Breast epithelium (tissue), 4 donors: ENCODE measurements around the gene ERGIC2. TPM values are rescaled to one million over a fixed set of nuclear protein-coding genes. Genes with fewer than 3 reads are reported as not detected.

Experiments
- DNase-seq, 2 donors: peaks; one replicate each; pipeline ENCODE4 v3.0.0-alpha.2; 2019; ENCODE audit warnings: low spot score in 2 of 2
- H3K27ac ChIP-seq, 2 donors: fragments of 200-600 bp; sonication (generic) in 1 of 2; one replicate each; pipeline ENCODE4 v1.5.1; 2016 to 2019; ENCODE audit warnings: mild to moderate bottlenecking in 1 of 2
- H3K27me3 ChIP-seq, 2 donors: fragments of 200-600 bp; sonication (generic) in 1 of 2; one replicate each; pipeline versions ENCODE4 v1.5.1 to v1.6.0; 2017 to 2019; ENCODE audit warnings: control low read depth in 1 of 2, mild to moderate bottlenecking in 1 of 2
- H3K36me3 ChIP-seq: fragments of 200-600 bp; one replicate; pipeline ENCODE4 v1.5.1; 2019
- H3K4me1 ChIP-seq, 2 donors: fragments of 200-600 bp; sonication (generic); one replicate each; pipeline ENCODE4 v1.5.1; 2016 to 2019; ENCODE audit warnings: control low read depth in 1 of 2
- H3K4me3 ChIP-seq, 3 donors: fragments of 200-600 bp; sonication (generic); 1 replicate in 2 of 3; 2 replicates in 1 of 3; pipeline ENCODE4 v1.5.1; 2016 to 2019; ENCODE audit warnings: mild to moderate bottlenecking in 3 of 3, moderate library complexity in 2 of 3
- H3K9me3 ChIP-seq, 2 donors: fragments of 200-600 bp; sonication (generic) in 1 of 2; one replicate each; pipeline ENCODE4 v1.5.1; 2016 to 2019; ENCODE audit warnings: control low read depth in 1 of 2
- CTCF ChIP-seq, 3 donors: fragments of 450-650 bp; IDR thresholded peaks; one replicate each; pipeline ENCODE4 v1.5.1; 2016 to 2017; ENCODE audit warnings: antibody characterized with exemption in 3 of 3, mild to moderate bottlenecking in 3 of 3, moderate library complexity in 3 of 3
- POLR2A ChIP-seq: fragments of 450-650 bp; IDR thresholded peaks from one replicate; pipeline ENCODE4 v1.6.1; 2016; ENCODE audit warnings: antibody characterized with exemption, mild to moderate bottlenecking, moderate library complexity
- POLR2AphosphoS5 ChIP-seq, 3 donors: sonication (generic); formaldehyde crosslinking; IDR thresholded peaks; one replicate each; pipeline ENCODE4 v1.6.1; 2017; ENCODE audit warnings: antibody characterized with exemption in 3 of 3
- intact Hi-C: fragments of 100-400 bp; cut with DNase I; formaldehyde crosslinking; loops from one replicate; pipeline ENCODE4 v1.15.1; 2023; ENCODE audit warnings: low total_unique reads
- total RNA-seq, 3 donors: library from RNA; depleted of rRNA; stranded (reverse); fragments of >200 nt; gene quantifications; one replicate each; pipeline ENCODE4 v1.1.0, GENCODE V29; 2016

The ERGIC2 gene
- total RNA-seq, 3 donors from 2014 or later, result 23.9 to 80.2 (median 46.1) TPM

GRCh38 chr12:29427964-29428363 lies 47.0 kb upstream of the ERGIC2 start:
- no peaks in the 10 kb centered on the region for H3K36me3 ChIP-seq
- H3K4me1 ChIP-seq, result no peaks in the 10 kb centered on the region
- intact Hi-C loops, result no loop called here
- H3K27ac ChIP-seq, result no peak overlapping the region
- H3K9me3 ChIP-seq, result no peaks in the 10 kb centered on the region
- no peak overlapping the region for H3K4me3 ChIP-seq
- TF ChIP-seq CTCF (IDR thresholded peaks at IDR 0.05) (no peak), POLR2A (no peak), POLR2AphosphoS5 (IDR thresholded peaks at IDR 0.05) (no peak)
- DNase-seq, result no peak
- no peaks in the 10 kb centered on the region for H3K27me3 ChIP-seq

GRCh38 chr12:29426498-29426897 lies 45.5 kb upstream of the ERGIC2 start:
- Histone ChIP-seq H3K4me1 (no peaks in the 10 kb centered on the region), H3K9me3 (no peaks in the 10 kb centered on the region), H3K4me3 (no peak overlapping the region), H3K36me3 (no peaks in the 10 kb centered on the region), H3K27me3 (no peaks in the 10 kb centered on the region), H3K27ac (no peak overlapping the region)
- intact Hi-C loops, result no loop called here
- TF ChIP-seq POLR2AphosphoS5 (IDR thresholded peaks at IDR 0.05) (no peak), CTCF (IDR thresholded peaks at IDR 0.05) (no peak), POLR2A (no peak)
- no peak for DNase-seq

GRCh38 chr12:29425722-29426121 lies 44.8 kb upstream of the ERGIC2 start:
- Histone ChIP-seq H3K4me1 (no peaks in the 10 kb centered on the region), H3K9me3 (no peaks in the 10 kb centered on the region), H3K27me3 (no peaks in the 10 kb centered on the region), H3K27ac (no peak overlapping the region), H3K36me3 (no peaks in the 10 kb centered on the region), H3K4me3 (no peak overlapping the region)
- TF ChIP-seq POLR2A (no peak), CTCF (IDR thresholded peaks at IDR 0.05) (no peak), POLR2AphosphoS5 (IDR thresholded peaks at IDR 0.05) (no peak)
- no peak for DNase-seq
- intact Hi-C loops, result no loop called here

GRCh38 chr12:29416748-29417147 lies 35.8 kb upstream of the ERGIC2 start:
- TF ChIP-seq CTCF (IDR thresholded peaks at IDR 0.05) (no peak), POLR2AphosphoS5 (IDR thresholded peaks at IDR 0.05) (no peak), POLR2A (no peak)
- Histone ChIP-seq H3K27me3 (no peaks in the 10 kb centered on the region), H3K9me3 (no peaks in the 10 kb centered on the region), H3K36me3 (no peaks in the 10 kb centered on the region), H3K4me3 (no peak overlapping the region), H3K27ac (no peak overlapping the region), H3K4me1 (no peaks in the 10 kb centered on the region)
- DNase-seq, result no peak
- intact Hi-C loops, result no loop called here

- H3K27me3 ChIP-seq, result no peaks in the 10 kb centered on the region
- H3K9me3 ChIP-seq, result no peaks in the 10 kb centered on the region
- H3K4me3 ChIP-seq, result no peak overlapping the region
- no peaks in the 10 kb centered on the region for H3K36me3 ChIP-seq
- DNase-seq, result no peak
- intact Hi-C loops, result no loop called here
- TF ChIP-seq POLR2A (no peak), CTCF (IDR thresholded peaks at IDR 0.05) (no peak), POLR2AphosphoS5 (IDR thresholded peaks at IDR 0.05) (no peak)
- no peak overlapping the region for H3K27ac ChIP-seq
- H3K4me1 ChIP-seq, result no peaks in the 10 kb centered on the region
These were observed 34.1 kb upstream of the ERGIC2 start for GRCh38 chr12:29415111-29415510.
